Activated CD8-positive, alpha-beta memory T cell treated with anti-CD3 and anti-CD28 coated beads, Interleukin-2, amount 50 U/mL, for 24 hours (primary cell): ENCODE results near the gene QDPR.
"Not testable (repeated sequence)": the region's sequence is repeated elsewhere in the genome, so short reads cannot be mapped to it uniquely, and the experiment has no call there.

ENCODE experiments used
- DNase-seq: peaks from one replicate; pipeline ENCODE4 v3.0.0-alpha.2; 2020; ENCODE audit errors: extremely low read depth

Gene QDPR

GRCh38 chr4:17491196-17491595 lies 20.7 kb downstream of the QDPR start:
- no peak for DNase-seq

GRCh38 chr4:17490575-17491059 lies 21.3 kb downstream of the QDPR start:
- DNase-seq, result no peak

DNA sequence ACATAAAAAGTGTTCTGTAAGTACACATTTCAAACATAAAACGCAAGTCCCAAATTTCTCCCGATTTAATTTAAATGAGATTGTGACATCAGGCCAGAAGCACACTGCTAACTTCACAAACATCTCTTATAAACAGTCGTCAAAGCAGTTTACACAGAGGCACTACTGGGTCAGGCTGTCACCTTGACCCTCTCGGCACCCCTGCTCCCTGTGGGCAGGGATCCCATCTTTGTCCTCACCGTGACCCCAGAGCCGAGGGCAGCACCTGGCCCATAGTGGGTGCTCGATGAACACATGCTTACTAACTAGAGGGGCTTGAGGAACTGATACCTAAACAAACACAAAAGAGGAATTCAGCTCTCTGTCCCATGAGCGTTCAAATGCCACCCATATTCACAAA lies 22.2 kb downstream of the QDPR start:
- DNase-seq, result no peak

DNA sequence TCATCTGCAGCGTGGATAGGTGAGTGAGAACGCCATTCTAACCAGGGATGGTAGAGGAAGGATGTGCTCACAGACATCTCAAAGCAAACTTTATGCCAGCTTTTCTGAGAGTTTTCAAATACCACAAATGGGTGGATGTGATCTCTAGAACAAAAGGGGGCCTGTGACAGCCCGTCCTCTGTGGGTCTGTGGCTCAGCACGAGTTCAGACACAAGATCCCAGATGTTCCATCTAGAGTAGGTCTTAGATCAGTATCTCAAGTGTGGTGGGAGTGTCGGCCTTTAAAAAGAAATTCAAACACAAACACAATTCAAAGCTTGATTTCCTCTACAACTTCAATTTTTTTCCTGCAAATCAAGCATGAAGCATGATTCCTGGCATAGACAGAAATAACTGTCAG lies 22.8 kb downstream of the QDPR start:
- no peak for DNase-seq

DNA sequence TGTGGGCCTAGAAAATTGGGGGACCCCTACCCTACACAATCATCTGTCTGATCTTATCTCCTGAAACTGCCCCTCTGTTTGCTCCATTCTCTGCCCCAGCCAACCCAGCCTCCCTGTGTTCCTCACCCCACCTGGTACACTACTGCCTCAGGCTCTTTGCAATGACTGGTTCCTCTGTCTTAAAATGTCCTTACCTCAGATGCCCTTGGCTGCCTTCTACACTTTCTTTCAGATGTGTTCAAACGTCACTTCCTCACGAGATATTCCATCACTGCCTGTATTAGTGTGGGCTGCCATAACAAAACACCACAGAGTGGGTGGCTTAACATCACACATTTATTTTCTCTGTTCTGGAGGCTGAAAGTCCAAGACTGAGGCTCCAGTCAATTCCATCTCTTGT lies 29.2 kb downstream of the QDPR start:
- no peak for DNase-seq

DNA sequence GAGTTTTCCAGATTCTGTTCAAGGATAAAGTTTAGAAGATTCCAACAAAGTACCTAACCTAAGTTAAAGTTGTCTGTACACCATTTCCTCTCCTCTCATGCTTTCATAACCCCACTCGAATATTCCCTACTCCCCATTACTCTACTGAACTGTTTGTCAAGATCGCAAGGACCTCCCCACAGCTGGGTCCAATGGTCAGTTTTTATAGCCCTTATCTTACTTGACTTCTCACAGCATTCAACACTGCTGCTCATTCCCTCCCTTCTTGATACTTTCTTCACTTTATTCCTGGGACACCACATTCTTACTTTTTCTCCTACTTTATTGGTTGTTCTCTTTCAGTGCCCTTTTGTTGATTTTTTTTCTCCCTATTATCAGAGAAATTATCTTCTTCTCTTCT lies 30.9 kb downstream of the QDPR start:
- DNase-seq, result no peak

DNA sequence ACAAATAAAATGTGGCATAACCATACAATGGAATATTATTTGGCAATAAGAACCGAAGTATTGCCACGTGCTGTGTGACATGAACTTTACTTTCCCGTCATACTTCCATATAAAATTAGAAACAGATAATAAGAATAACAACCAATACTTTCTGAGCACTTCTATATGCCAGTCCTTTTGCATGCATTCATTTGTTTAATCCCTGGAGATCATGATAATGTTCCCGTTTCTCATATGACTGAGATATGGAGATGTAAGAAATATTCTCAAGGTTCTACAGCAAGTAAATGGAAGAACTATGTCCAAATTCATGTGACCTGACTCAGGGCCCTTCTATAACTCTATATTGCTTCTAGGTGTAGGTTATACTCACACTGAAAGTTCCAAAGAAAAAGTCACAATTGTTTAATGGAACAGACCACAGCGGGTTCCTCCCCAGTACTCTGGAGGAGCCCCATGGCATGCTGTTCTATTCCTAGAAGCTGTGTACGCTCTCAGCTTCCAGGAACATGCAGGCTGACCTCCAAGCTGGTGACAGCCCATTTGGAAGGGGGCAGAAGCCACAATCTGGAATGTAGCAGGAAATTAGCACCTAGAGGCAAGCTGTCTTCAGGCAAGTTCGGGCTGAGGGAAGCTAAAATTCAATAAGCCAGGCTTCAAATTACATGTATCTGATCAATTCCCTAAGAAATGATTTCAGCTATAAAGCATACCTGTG lies 31.5 kb downstream of the QDPR start:
- DNase-seq, result no peak

- no peak for DNase-seq
Measured at GRCh38 chr4:17477774-17478472, 34.0 kb downstream of the QDPR start.

DNA sequence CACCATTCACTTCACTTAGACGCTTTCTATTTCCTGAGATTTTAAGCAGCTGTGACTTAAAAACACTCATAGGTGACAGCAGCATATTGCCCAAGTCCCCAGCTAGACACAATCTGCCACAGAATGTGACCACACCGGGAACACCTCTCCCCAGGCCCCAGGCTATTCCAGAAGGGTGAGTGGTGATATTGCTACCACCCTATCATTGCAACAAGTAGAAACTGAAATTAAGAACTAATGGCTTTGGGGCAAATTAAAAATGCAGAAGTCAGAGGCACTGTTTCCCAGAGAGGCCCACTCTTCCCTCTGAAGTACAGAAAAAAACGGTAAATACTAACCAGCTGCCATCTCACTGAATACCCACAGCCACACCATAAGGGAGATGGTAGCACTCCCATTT lies 35.0 kb downstream of the QDPR start:
- DNase-seq, result no peak

GRCh38 chr4:17475481-17475880 lies 36.4 kb downstream of the QDPR start:
- no peak for DNase-seq

GRCh38 chr4:17469931-17470674 lies 41.8 kb downstream of the QDPR start:
- DNase-seq, result no peak

DNA sequence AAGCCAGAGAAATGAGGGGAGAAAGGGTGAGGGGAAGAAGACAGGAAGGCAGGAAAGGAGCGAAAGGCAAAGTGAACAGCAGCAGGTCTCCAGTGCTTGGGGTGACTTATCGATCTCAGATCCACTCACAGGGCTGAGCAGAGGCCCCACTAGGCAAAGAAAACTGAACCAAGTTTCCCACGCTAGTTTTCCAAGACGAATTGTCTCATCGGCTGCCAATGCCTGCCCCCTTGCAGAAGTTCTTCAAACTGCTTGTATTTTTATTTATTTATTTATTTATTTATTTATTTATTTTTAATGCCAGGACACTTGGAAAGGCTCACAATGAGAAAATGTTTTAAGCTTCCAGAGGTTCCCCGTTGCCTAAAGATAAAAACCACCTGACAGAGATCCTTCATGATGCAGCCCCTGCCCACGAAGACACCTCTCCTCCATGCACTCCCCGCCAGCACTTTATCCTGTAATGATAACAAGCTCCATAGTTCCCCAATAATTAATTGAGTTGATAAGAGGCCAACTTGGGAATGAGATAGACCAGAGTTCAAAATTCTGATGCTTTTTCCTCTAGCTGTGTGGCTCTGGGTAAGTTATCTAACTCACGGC lies 43.2 kb downstream of the QDPR start:
- no peak for DNase-seq

DNA sequence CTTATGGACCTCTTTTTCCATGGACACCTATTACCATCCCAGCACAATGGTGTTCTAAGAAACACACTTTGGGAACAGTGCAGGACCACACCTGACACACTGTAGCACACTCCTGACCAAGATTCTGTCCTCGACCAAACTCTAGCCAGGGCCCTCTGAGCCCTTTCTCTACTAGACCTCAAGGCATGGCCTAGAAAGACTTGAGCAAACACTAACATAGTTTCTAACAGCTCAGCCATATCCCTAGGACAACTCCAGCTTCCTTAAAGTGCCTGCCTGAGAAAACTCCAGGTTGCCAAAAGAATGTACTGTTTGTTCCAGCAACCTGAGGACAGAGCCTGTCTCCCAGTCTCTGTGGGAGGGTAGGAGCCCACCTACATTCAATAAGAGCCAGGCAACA lies 48.3 kb downstream of the QDPR start:
- DNase-seq, result no peak

DNA sequence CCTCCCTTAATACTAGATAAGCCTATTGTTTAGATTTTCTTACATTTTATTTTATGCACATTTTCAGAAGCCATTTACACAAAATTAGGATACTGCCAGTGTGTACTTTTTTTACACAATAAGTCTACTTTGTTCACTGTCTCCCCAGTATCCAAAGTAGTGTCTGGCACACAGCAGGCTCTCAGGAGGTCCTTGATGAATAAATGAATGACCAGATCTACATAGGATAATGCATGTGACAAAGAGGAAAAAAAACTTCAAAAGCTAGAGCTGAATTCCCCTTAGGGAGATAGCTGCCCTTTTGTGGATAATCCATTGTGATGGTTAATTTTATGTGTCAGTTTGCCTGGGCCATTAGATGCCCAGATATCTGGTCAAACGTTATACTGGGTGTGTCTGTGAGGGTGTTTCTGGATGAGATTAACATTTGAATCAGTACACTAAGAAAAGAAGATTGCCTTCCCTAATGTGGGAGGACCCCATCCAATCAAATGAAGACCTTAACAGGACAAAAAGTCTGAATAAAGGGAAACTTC lies 61.6 kb downstream of the QDPR start:
- no peak for DNase-seq

DNA sequence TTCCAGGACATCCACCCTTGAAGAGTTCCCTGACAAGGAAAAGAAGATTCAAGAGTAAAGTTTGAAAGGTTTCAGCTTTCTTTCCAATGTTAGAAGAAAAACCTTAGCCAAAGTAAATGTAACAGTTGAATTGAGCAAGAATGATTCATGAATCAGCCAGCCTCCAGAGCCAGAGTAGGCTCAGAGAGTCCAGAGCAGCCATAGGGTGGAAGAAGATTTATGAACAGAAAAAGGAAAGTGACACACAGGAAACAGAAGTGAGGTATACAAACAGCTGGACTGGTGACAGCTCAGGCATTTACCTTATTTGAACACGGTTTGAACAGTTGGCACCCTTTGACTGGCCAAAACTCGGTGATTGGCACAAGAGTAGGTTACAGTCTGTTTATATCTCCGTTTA lies 63.2 kb downstream of the QDPR start:
- DNase-seq, result no peak

GRCh38 chr4:17447675-17448298 lies 64.1 kb downstream of the QDPR start:
- DNase-seq, result peak; percentile 5

GRCh38 chr4:17447056-17447455 lies 64.8 kb downstream of the QDPR start:
- DNase-seq, result no peak

GRCh38 chr4:17442477-17442876 lies 69.4 kb downstream of the QDPR start:
- DNase-seq, result not testable (repeated sequence)

DNA sequence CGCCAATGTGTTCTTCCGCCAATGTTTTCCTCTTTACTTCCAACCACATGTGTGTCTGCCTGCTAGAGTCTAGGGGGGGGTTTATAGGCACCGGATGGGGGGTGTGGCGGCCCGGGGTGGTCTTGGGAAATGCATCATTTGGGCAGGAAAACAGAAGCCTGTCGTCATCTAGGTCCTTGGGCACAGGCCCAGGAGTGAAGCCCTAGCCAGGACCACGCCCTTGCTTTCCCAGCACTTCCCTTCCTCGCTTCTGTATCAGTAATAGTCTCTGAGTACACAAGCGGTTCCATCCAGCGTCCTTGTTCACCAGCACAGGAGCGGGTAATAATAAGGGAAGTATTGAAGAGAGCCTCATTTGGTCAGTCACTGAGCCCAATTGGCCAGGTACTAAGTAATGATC lies 74.5 kb downstream of the QDPR start:
- no peak for DNase-seq

DNA sequence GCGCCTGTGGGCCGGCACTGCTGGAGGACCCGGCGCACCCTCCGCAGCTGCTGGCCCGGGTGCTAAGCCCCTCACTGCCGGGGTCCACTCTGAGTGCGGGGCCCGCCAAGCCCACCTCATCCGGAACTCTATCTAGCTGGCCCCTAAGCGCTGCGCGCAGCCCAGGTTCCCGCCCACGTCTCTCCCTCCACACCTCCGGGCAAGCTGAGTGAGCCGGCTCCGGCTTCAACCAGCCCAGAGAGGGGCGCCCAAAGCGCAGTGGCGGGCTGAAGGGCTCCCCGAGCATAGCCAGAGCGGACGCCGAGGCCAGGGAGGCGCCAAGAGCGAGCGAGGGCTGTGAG lies 75.2 kb downstream of the QDPR start:
- DNase-seq, result no peak
